ENCODE measurements around the gene CERS6. TPM values are rescaled to one million over a fixed set of nuclear protein-coding genes. Genes with fewer than 3 reads are reported as not detected.

The CERS6 gene
- total and polyA plus RNA-seq, 10 of the 15 experiments (the other 5 are each of a cell fraction or from before 2014, with no cell fraction given) = 1.3 to 20.4 (median 14.1) TPM

- H3K36me3 ChIP-seq (ENCODE audit: control insufficient read depth in 2 of 2, insufficient read depth in 2 of 2, low read length in 1 of 2) = peaks cover 0 to 3% of the 10 kb centered on the region in 2 experiments; a peak in 2 of 4 replicates
- no peaks in the 10 kb centered on the region for H4K20me1 ChIP-seq (ENCODE audit: control insufficient read depth, insufficient read depth)
- 100% methylated on average over 1 of the region's 1 CpG for WGBS (ENCODE audit: insufficient coverage, insufficient replicate concordance, low lambda C conversion rate, missing lambda C conversion rate)
- DNase-seq (ENCODE audit: low read depth, low spot score) (no peak), ATAC-seq (no peak), FAIRE-seq (no peak)
- no peak overlapping the region for H3K4me3 ChIP-seq
- H3K4me2 ChIP-seq (ENCODE audit: control insufficient read depth, insufficient read depth) = no peak overlapping the region
- in situ Hi-C loops (cut with MboI) (no loop called here), intact Hi-C loops (cut with micrococcal nuclease; ENCODE audit: unreplicated experiment) (no loop called here)
- ChIA-PET SMC1A (ENCODE audit: uncharacterized antibody, unreplicated experiment) (no interaction called here), RAD21 (ENCODE audit: unreplicated experiment) (no interaction called here), POLR2A (no interaction called here), CTCF (no interaction called here)
- H3K9ac ChIP-seq (ENCODE audit: control insufficient read depth, insufficient read depth, low read length) = no peak overlapping the region
- no peak overlapping the region for H2AFZ ChIP-seq (ENCODE audit: control insufficient read depth, low read depth, low read length)
- H3K4me1 ChIP-seq (ENCODE audit: control insufficient read depth, insufficient read depth, low read length) = no peaks in the 10 kb centered on the region
- peaks cover 37% of the 10 kb centered on the region for H3K79me2 ChIP-seq (ENCODE audit: control insufficient read depth, insufficient read depth, low read length)
- H3K27ac ChIP-seq (ENCODE audit: control insufficient read depth, insufficient read depth) = no peak overlapping the region
- TF ChIP-seq RELA (IDR thresholded peaks at IDR 0.05; ENCODE audit: borderline replicate concordance, partially characterized antibody) (no peak), SKIL (IDR thresholded peaks at IDR 0.05; ENCODE audit: low read depth, poor library complexity, severe bottlenecking) (no peak), ZBTB4 (CRISPR knock-in tag; IDR thresholded peaks at IDR 0.05) (no peak), MXI1 (IDR thresholded peaks at IDR 0.05; ENCODE audit: low read depth, low read length) (no peak), IKZF1 (conservative IDR thresholded peaks at IDR 0.05) (no peak), SMC3 (IDR thresholded peaks at IDR 0.05; ENCODE audit: borderline replicate concordance, low read length) (no peak), KAT2A (conservative IDR thresholded peaks at IDR 0.05; ENCODE audit: control insufficient read depth, low read depth, low read length) (no peak), KDM1A (IDR thresholded peaks at IDR 0.05; ENCODE audit: borderline replicate concordance) (no peak), RAD21 (IDR thresholded peaks at IDR 0.05; ENCODE audit: insufficient read depth, low read depth, low read length) (no peak), ZBTB33 (IDR thresholded peaks at IDR 0.05) (no peak), ZNF217 (IDR thresholded peaks at IDR 0.05) (no peak), RUNX3 (IDR thresholded peaks at IDR 0.05; ENCODE audit: low read length) (no peak)
- BruUV-seq (replicated peaks) = no TSS peak
- H3K27me3 ChIP-seq (replicated peaks in 1 of 2; ENCODE audit: control insufficient read depth in 2 of 2, insufficient read depth in 2 of 2, low read length in 1 of 2) = no peaks in the 10 kb centered on the region
- peaks cover 20% of the 10 kb centered on the region for H3K9me3 ChIP-seq (replicated peaks; ENCODE audit: control insufficient read depth, insufficient read depth, low read length)
These were observed 87.9 kb downstream of the CERS6 start for GRCh38 chr2:168543935-168544334.

Measured in GM12878 (cell line).